ENCODE results near the gene IRS1.

The IRS1 gene

GRCh38 chr2:226701052-226701451 lies 98.6 kb downstream of the IRS1 start:
- H3K27ac Mint-ChIP-seq: no peak overlapping the region
- H3K9me3 Mint-ChIP-seq: no peaks in the 10 kb centered on the region
- no peaks in the 10 kb centered on the region for H3K36me3 Mint-ChIP-seq (ENCODE audit: low read depth)
- no peaks in the 10 kb centered on the region for H3K4me1 Mint-ChIP-seq (ENCODE audit: low read depth)
- DNase-seq (ENCODE audit: low spot score): no peak
- H3K4me3 Mint-ChIP-seq: no peak overlapping the region
- peaks cover 13% of the 10 kb centered on the region for H3K27me3 Mint-ChIP-seq (ENCODE audit: low read depth)

- Mint-ChIP-seq H3K4me1 (ENCODE audit: low read depth) (no peaks in the 10 kb centered on the region), H3K36me3 (ENCODE audit: low read depth) (no peaks in the 10 kb centered on the region), H3K9me3 (no peaks in the 10 kb centered on the region), H3K27me3 (ENCODE audit: low read depth) (peaks cover 16% of the 10 kb centered on the region), H3K4me3 (no peak overlapping the region), H3K27ac (no peak overlapping the region)
- DNase-seq (ENCODE audit: low spot score): no peak
These were observed 100.3 kb downstream of the IRS1 start for GRCh38 chr2:226699321-226699720.

- H3K27ac Mint-ChIP-seq: no peak overlapping the region
- DNase-seq (ENCODE audit: low spot score): no peak
- no peaks in the 10 kb centered on the region for H3K9me3 Mint-ChIP-seq
- H3K4me1 Mint-ChIP-seq (ENCODE audit: low read depth): no peaks in the 10 kb centered on the region
- peaks cover 20% of the 10 kb centered on the region for H3K27me3 Mint-ChIP-seq (ENCODE audit: low read depth)
- no peaks in the 10 kb centered on the region for H3K36me3 Mint-ChIP-seq (ENCODE audit: low read depth)
- no peak overlapping the region for H3K4me3 Mint-ChIP-seq
These were observed 100.9 kb downstream of the IRS1 start for GRCh38 chr2:226698671-226699070.

GRCh38 chr2:226694586-226695284 lies 104.9 kb downstream of the IRS1 start:
- H3K9me3 Mint-ChIP-seq: no peaks in the 10 kb centered on the region
- no peak for DNase-seq (ENCODE audit: low spot score)
- H3K4me3 Mint-ChIP-seq: no peak overlapping the region
- peaks cover 39% of the 10 kb centered on the region for H3K27me3 Mint-ChIP-seq (ENCODE audit: low read depth)
- peaks cover 5% of the 10 kb centered on the region for H3K4me1 Mint-ChIP-seq (ENCODE audit: low read depth)
- H3K27ac Mint-ChIP-seq: no peak overlapping the region
- no peaks in the 10 kb centered on the region for H3K36me3 Mint-ChIP-seq (ENCODE audit: low read depth)

GRCh38 chr2:226694149-226694548 lies 105.5 kb downstream of the IRS1 start:
- no peak for DNase-seq (ENCODE audit: low spot score)
- Mint-ChIP-seq H3K36me3 (ENCODE audit: low read depth) (no peaks in the 10 kb centered on the region), H3K4me1 (ENCODE audit: low read depth) (peaks cover 5% of the 10 kb centered on the region), H3K27me3 (ENCODE audit: low read depth) (peaks cover 35% of the 10 kb centered on the region), H3K27ac (no peak overlapping the region), H3K9me3 (no peaks in the 10 kb centered on the region), H3K4me3 (no peak overlapping the region)

- no peak for DNase-seq (ENCODE audit: low spot score)
- peaks cover 5% of the 10 kb centered on the region for H3K4me1 Mint-ChIP-seq (ENCODE audit: low read depth)
- no peaks in the 10 kb centered on the region for H3K9me3 Mint-ChIP-seq
- H3K4me3 Mint-ChIP-seq: no peak overlapping the region
- peaks cover 38% of the 10 kb centered on the region for H3K27me3 Mint-ChIP-seq (ENCODE audit: low read depth)
- H3K27ac Mint-ChIP-seq: no peak overlapping the region
- no peaks in the 10 kb centered on the region for H3K36me3 Mint-ChIP-seq (ENCODE audit: low read depth)
These were observed 106.1 kb downstream of the IRS1 start for GRCh38 chr2:226693521-226693920.

GRCh38 chr2:226692521-226693126 lies 107.0 kb downstream of the IRS1 start:
- no peaks in the 10 kb centered on the region for H3K36me3 Mint-ChIP-seq (ENCODE audit: low read depth)

GRCh38 chr2:226691255-226691654 lies 108.4 kb downstream of the IRS1 start:
- Mint-ChIP-seq H3K9me3 (no peaks in the 10 kb centered on the region), H3K27ac (no peak overlapping the region), H3K4me3 (no peak overlapping the region)

More at GRCh38 chr2:226692521-226693126, 107.0 kb downstream of the IRS1 start:
- Mint-ChIP-seq H3K9me3 (no peaks in the 10 kb centered on the region), H3K4me1 (ENCODE audit: low read depth) (peaks cover 5% of the 10 kb centered on the region), H3K27me3 (ENCODE audit: low read depth) (peaks cover 42% of the 10 kb centered on the region), H3K4me3 (no peak overlapping the region), H3K27ac (no peak overlapping the region)
- DNase-seq (ENCODE audit: low spot score): no peak

GRCh38 chr2:226690461-226691024 lies 109.1 kb downstream of the IRS1 start:
- no peak overlapping the region for H3K27ac Mint-ChIP-seq
- no peaks in the 10 kb centered on the region for H3K9me3 Mint-ChIP-seq
- H3K27me3 Mint-ChIP-seq (ENCODE audit: low read depth): peaks cover 43% of the 10 kb centered on the region
- peaks cover 5% of the 10 kb centered on the region for H3K4me1 Mint-ChIP-seq (ENCODE audit: low read depth)
- no peaks in the 10 kb centered on the region for H3K36me3 Mint-ChIP-seq (ENCODE audit: low read depth)
- no peak overlapping the region for H3K4me3 Mint-ChIP-seq
- DNase-seq (ENCODE audit: low spot score): no peak

More at GRCh38 chr2:226691255-226691654, 108.4 kb downstream of the IRS1 start:
- no peak for DNase-seq (ENCODE audit: low spot score)
- Mint-ChIP-seq H3K4me1 (ENCODE audit: low read depth) (peaks cover 5% of the 10 kb centered on the region), H3K36me3 (ENCODE audit: low read depth) (no peaks in the 10 kb centered on the region), H3K27me3 (ENCODE audit: low read depth) (peaks cover 43% of the 10 kb centered on the region)

GRCh38 chr2:226687641-226688253 lies 111.9 kb downstream of the IRS1 start:
- Mint-ChIP-seq H3K27ac (no peak overlapping the region), H3K4me3 (no peak overlapping the region), H3K9me3 (no peaks in the 10 kb centered on the region), H3K27me3 (ENCODE audit: low read depth) (peaks cover 36% of the 10 kb centered on the region), H3K36me3 (ENCODE audit: low read depth) (no peaks in the 10 kb centered on the region), H3K4me1 (ENCODE audit: low read depth) (peaks cover 7% of the 10 kb centered on the region)
- DNase-seq (ENCODE audit: low spot score): no peak

GRCh38 chr2:226684563-226684959 lies 115.1 kb downstream of the IRS1 start:
- DNase-seq (ENCODE audit: low spot score): no peak
- Mint-ChIP-seq H3K36me3 (ENCODE audit: low read depth) (no peaks in the 10 kb centered on the region), H3K4me3 (no peak overlapping the region), H3K27me3 (ENCODE audit: low read depth) (peaks cover 20% of the 10 kb centered on the region), H3K4me1 (ENCODE audit: low read depth) (peaks cover 3% of the 10 kb centered on the region), H3K9me3 (no peaks in the 10 kb centered on the region), H3K27ac (no peak overlapping the region)

GRCh38 chr2:226683944-226684562 lies 115.6 kb downstream of the IRS1 start:
- peaks cover 3% of the 10 kb centered on the region for H3K4me1 Mint-ChIP-seq (ENCODE audit: low read depth)
- H3K9me3 Mint-ChIP-seq: no peaks in the 10 kb centered on the region
- H3K27ac Mint-ChIP-seq: no peak overlapping the region
- DNase-seq (ENCODE audit: low spot score): no peak
- no peaks in the 10 kb centered on the region for H3K36me3 Mint-ChIP-seq (ENCODE audit: low read depth)
- no peak overlapping the region for H3K4me3 Mint-ChIP-seq
- H3K27me3 Mint-ChIP-seq (ENCODE audit: low read depth): peaks cover 20% of the 10 kb centered on the region

- Mint-ChIP-seq H3K36me3 (ENCODE audit: low read depth) (no peaks in the 10 kb centered on the region), H3K27ac (no peak overlapping the region), H3K4me1 (ENCODE audit: low read depth) (peaks cover 3% of the 10 kb centered on the region), H3K27me3 (ENCODE audit: low read depth) (peaks cover 19% of the 10 kb centered on the region), H3K4me3 (no peak overlapping the region), H3K9me3 (no peaks in the 10 kb centered on the region)
- DNase-seq (ENCODE audit: low spot score): no peak
These were observed 116.4 kb downstream of the IRS1 start for GRCh38 chr2:226683196-226683595.

Measured in T-helper 2 cell treated with Interferon-gamma antibody and Interleukin-4, amounts not matched to agents 5 μg/mL and 100 μg/mL, for 36 hours (primary cell).